K562 (cell line): ENCODE data around the gene CEBPE. TPM values are rescaled to one million over a fixed set of nuclear protein-coding genes. Genes with fewer than 3 reads are reported as not detected.

Experiments
- ATAC-seq: fragments of 200-7000 bp; cut with Tn5 transposase; 3 replicates; pipeline ENCODE4 v1.9.1; 2020; ENCODE audit warnings: moderate library complexity
- BruUV-seq: library from RNA; stranded (reverse); fragments of 400-500 nt; replicated peaks from 2 replicates; lab custom pipeline; 2021; lab: Mats Ljungman, UMichigan
- CTCF ChIA-PET: fragments of 300-600 bp; formaldehyde crosslinking; extraction: SDS; loops from one replicate; lab custom pipeline; 2021; ENCODE audit warnings: low intra/inter-chr PET ratio; lab: Yijun Ruan, JAX
- POLR2A ChIA-PET: fragments of 300-600, 350-650 bp; sonication (Branson Sonifier 250); formaldehyde crosslinking; extraction: SDS; loops from one replicate; lab custom pipeline; 2021; ENCODE audit warnings: antibody characterized with exemption, inconsistent platforms; lab: Yijun Ruan, JAX
- DNase-seq, 4 experiments: peaks; one replicate each; pipeline versions ENCODE4 v3.0.0 to v3.0.0-alpha.2; 2011 to 2018; ENCODE audit warnings: low spot score in 3 of 4, mixed read lengths in 3 of 4; ENCODE audit errors: extremely low read depth in 1 of 4
- FAIRE-seq: peaks from 2 replicates; lab custom pipeline; 2011; peaks lifted over from hg19 to GRCh38; lab: Jason Lieb, UNC
- H2AFZ ChIP-seq: 2 replicates; pipeline ENCODE4 v1.6.0; 2011; ENCODE audit warnings: low read depth, low read length, control low read depth, inconsistent platforms
- H3K27ac ChIP-seq: fragments of 200-600 bp; 3 replicates; pipeline ENCODE4 v1.8.0; 2011; ENCODE audit warnings: low read depth, mild to moderate bottlenecking, control low read depth, inconsistent platforms, low read length, moderate library complexity, mixed read lengths; ENCODE audit errors: extremely low read depth
- H3K27me3 ChIP-seq, 2 experiments: fragments of 300-600 bp in 1 of 2; 2 replicates in 1 of 2; 3 replicates in 1 of 2; pipeline versions ENCODE4 v1.6.0 to v1.8.0; 2011; ENCODE audit warnings: inconsistent platforms in 2 of 2, low read length in 2 of 2, mild to moderate bottlenecking in 1 of 2, mixed read lengths in 1 of 2, moderate library complexity in 1 of 2; ENCODE audit not compliant: control insufficient read depth in 2 of 2, insufficient read depth in 2 of 2
- H3K36me3 ChIP-seq: fragments of 300-600 bp; 3 replicates; pipeline ENCODE4 v1.8.0; 2011; ENCODE audit warnings: mild to moderate bottlenecking, low read length, inconsistent platforms; ENCODE audit not compliant: control insufficient read depth, insufficient read depth
- H3K4me1 ChIP-seq, 2 experiments: fragments of 200-600 bp in 1 of 2; replicated peaks in 1 of 2; 2 replicates in 1 of 2; 3 replicates in 1 of 2; pipeline versions ENCODE4 v1.5.1 to v1.8.0; 2011; ENCODE audit warnings: inconsistent platforms in 2 of 2, low read length in 2 of 2, mild to moderate bottlenecking in 1 of 2, mixed read lengths in 1 of 2, moderate library complexity in 1 of 2; ENCODE audit not compliant: control insufficient read depth in 2 of 2, insufficient read depth in 2 of 2
- H3K4me2 ChIP-seq: 2 replicates; pipeline ENCODE4 v1.6.1; 2011; ENCODE audit warnings: low read length, control low read depth, inconsistent platforms, mixed read lengths; ENCODE audit not compliant: insufficient read depth
- H3K4me3 ChIP-seq: fragments of 200-600 bp; sonication (generic), shearing (Covaris generic); 2 replicates; pipeline ENCODE4 v1.5.1; 2016; ENCODE audit warnings: control low read depth, inconsistent platforms
- H3K79me2 ChIP-seq: fragments of 200-600 bp; 3 replicates; pipeline ENCODE4 v1.8.0; 2011; ENCODE audit warnings: low read length, inconsistent platforms; ENCODE audit not compliant: control insufficient read depth, insufficient read depth
- H3K9ac ChIP-seq, 2 experiments: 2 replicates each; pipeline versions ENCODE4 v1.6.0 to v1.6.1; 2011; ENCODE audit warnings: low read depth in 2 of 2, low read length in 2 of 2, control low read depth in 1 of 2, inconsistent platforms in 1 of 2, mild to moderate bottlenecking in 1 of 2, mixed read lengths in 1 of 2; ENCODE audit not compliant: insufficient read depth in 1 of 2
- H3K9me1 ChIP-seq: one replicate; pipeline ENCODE4 v1.6.0; 2011; ENCODE audit warnings: inconsistent platforms, mild to moderate bottlenecking, low read length, moderate library complexity; ENCODE audit not compliant: control insufficient read depth, insufficient read depth
- H3K9me3 ChIP-seq: replicated peaks from 2 replicates; pipeline ENCODE4 v1.5.1; 2011; ENCODE audit warnings: low read depth, low read length, inconsistent platforms; ENCODE audit not compliant: control insufficient read depth, insufficient read depth
- H4K20me1 ChIP-seq: replicated peaks from 2 replicates; pipeline ENCODE4 v1.6.1; 2011; ENCODE audit warnings: low read length, inconsistent platforms, mixed read lengths; ENCODE audit not compliant: control insufficient read depth, insufficient read depth
- BRD4 ChIP-seq: fragments of 200-600 bp; sonication (generic); IDR thresholded peaks from 2 replicates; pipeline ENCODE4 v1.6.1; 2017; ENCODE audit warnings: inconsistent platforms
- CBX2 ChIP-seq: fragments of 200-600 bp; sonication (generic); IDR thresholded peaks from one replicate; pipeline ENCODE4 v1.6.1; 2012; ENCODE audit warnings: mild to moderate bottlenecking, low read length, inconsistent platforms; ENCODE audit not compliant: insufficient read depth, poor library complexity, severe bottlenecking
- CC2D1A ChIP-seq: fragments of 450-650 bp; IDR thresholded peaks from 2 replicates; pipeline ENCODE4 v1.6.1; 2017; ENCODE audit warnings: mild to moderate bottlenecking
- DMBX1 ChIP-seq: fragments of 250-450 bp; sonication (Bioruptor Pico); IDR thresholded peaks from 2 replicates; pipeline ENCODE4 v1.8.0; 2022; ENCODE audit warnings: inconsistent platforms, mild to moderate bottlenecking, moderate library complexity, borderline replicate concordance
- DPF2 ChIP-seq: fragments of 450-650 bp; IDR thresholded peaks from 2 replicates; pipeline ENCODE4 v1.6.1; 2016
- HMG20B ChIP-seq: fragments of 250-450 bp; sonication (Bioruptor Pico); IDR thresholded peaks from 2 replicates; pipeline ENCODE4 v1.5.0; 2021; ENCODE audit warnings: mild to moderate bottlenecking
- IFI16 ChIP-seq: fragments of 250-450 bp; sonication (Bioruptor Pico); IDR thresholded peaks from 2 replicates; pipeline ENCODE4 v2.1.2; 2022; ENCODE audit warnings: mild to moderate bottlenecking, inconsistent platforms
- MEIS2 ChIP-seq: fragments of 450-650 bp; IDR thresholded peaks from 2 replicates; pipeline ENCODE4 v1.6.1; 2014; ENCODE audit warnings: mild to moderate bottlenecking; ENCODE audit not compliant: partially characterized antibody
- MLLT1 ChIP-seq, 2 experiments: fragments of 450-650 bp; IDR thresholded peaks; 2 replicates each; pipeline ENCODE4 v1.6.1; 2016
- PATZ1 ChIP-seq: fragments of 250-450 bp; sonication (Bioruptor Pico); IDR thresholded peaks from 2 replicates; pipeline ENCODE4 v1.5.0; 2020; ENCODE audit warnings: mild to moderate bottlenecking, borderline replicate concordance
- POLR2AphosphoS2 ChIP-seq: IDR thresholded peaks from 2 replicates; pipeline ENCODE4 v1.6.1; 2012; ENCODE audit warnings: low read length, improper control_type of control experiment
- PTRF ChIP-seq: fragments of 450-650 bp; IDR thresholded peaks from 2 replicates; pipeline ENCODE4 v1.6.1; 2016; ENCODE audit warnings: mild to moderate bottlenecking, missing genetic modification characterization, missing compliant biosample characterization
- RCOR1 ChIP-seq, 2 experiments: IDR thresholded peaks; 2 replicates each; pipeline ENCODE4 v1.6.1; 2012; ENCODE audit warnings: low read depth in 2 of 2, low read length in 2 of 2, borderline replicate concordance in 1 of 2, improper control_type of control experiment in 1 of 2
- SMAD1 ChIP-seq: fragments of 150-350 bp; IDR thresholded peaks from 2 replicates; pipeline ENCODE4 v1.6.1; 2014; ENCODE audit warnings: low read length, low read depth; ENCODE audit not compliant: partially characterized antibody
- SP1 ChIP-seq: sonication (generic); formaldehyde crosslinking; IDR thresholded peaks from 2 replicates; pipeline ENCODE4 v1.8.1; 2022; ENCODE audit warnings: mild to moderate bottlenecking, missing genetic modification reagents
- SPI1 ChIP-seq: IDR thresholded peaks from 2 replicates; pipeline ENCODE4 v1.6.1; 2011; ENCODE audit warnings: low read depth, low read length, control low read depth, borderline replicate concordance
- TCF7 ChIP-seq: sonication (generic); IDR thresholded peaks from 2 replicates; pipeline ENCODE4 v1.6.1; 2016; ENCODE audit warnings: antibody characterized with exemption, borderline replicate concordance
- ZNF175 ChIP-seq: fragments of 200-800 bp; sonication (Bioruptor generic); IDR thresholded peaks from 2 replicates; pipeline ENCODE4 v1.6.1; 2016; ENCODE audit warnings: low read depth, mild to moderate bottlenecking, missing genetic modification characterization, missing compliant biosample characterization
- ZNF239 ChIP-seq: fragments of 250-450 bp; sonication (Bioruptor Pico); IDR thresholded peaks from 2 replicates; pipeline ENCODE4 v1.4.0; 2020; ENCODE audit warnings: mild to moderate bottlenecking
- WGBS: fragments of 100-300 bp; shearing (Covaris generic); methylation state at CpG from one replicate; pipeline ENCODE4 v1.1.6; 2016; ENCODE audit warnings: low coverage, mixed read lengths; ENCODE audit not compliant: insufficient coverage; ENCODE audit errors: missing lambda C conversion rate; 5-methylcytosine and 5-hydroxymethylcytosine counted together
- in situ Hi-C: fragments of 300-500 bp; cut with MboI; formaldehyde crosslinking; loops from 4 replicates; pipeline ENCODE4 v1.15.0; 2018; ENCODE audit warnings: inconsistent platforms, mixed read lengths
- intact Hi-C: fragments of 100-400 bp; cut with micrococcal nuclease; formaldehyde crosslinking; loops from 2 replicates; pipeline ENCODE4 v1.14.2; 2022
- polyA plus RNA-seq, 8 experiments: library from polyadenylated mRNA; depleted of rRNA in 4 of 8; stranded (reverse) in 5 of 8; unstranded in 3 of 8; fragments of >200 nt; fragmentation: Nextera tagmentation in 2 of 8; fragmentation: Illumina TruSeq in 1 of 8; extraction: Ambion mirVana in 2 of 8; extraction: Trizol in 1 of 8; gene quantifications; 2 replicates each; pipeline versions ENCODE4 v1.2.1 to v1.2.3, GENCODE V29; 2011 to 2014; ENCODE audit warnings: inconsistent platforms in 1 of 8, missing spikeins in 1 of 8
- total RNA-seq, 7 experiments: library from RNA; depleted of rRNA in 6 of 7; stranded (reverse); fragments of >200 nt in 6 of 7; fragmentation: Illumina TruSeq in 2 of 7; extraction: Trizol in 2 of 7; gene quantifications; 2 replicates each; pipeline versions ENCODE4 v1.2.1 to v1.2.3, GENCODE V29; 2011 to 2021; ENCODE audit warnings: low replicate concordance in 1 of 7

Gene CEBPE
- total and polyA plus RNA-seq, 9 of the 15 experiments (the other 6 are each of a cell fraction or from before 2014, with no cell fraction given) = 0.09 to 0.15 (median 0.13) TPM; not detected in 6

- no peak for TF ChIP-seq ZNF239
Measured at GRCh38 chr14:23146980-23147379, 27.9 kb upstream of the CEBPE start (continued).

- intact Hi-C loops (loop anchor here (2.0 kb wide), 1 partner anchor 26 kb away; no protein-coding TSS in a partner anchor), in situ Hi-C loops (no loop called here)
- no peaks in the 10 kb centered on the region for H4K20me1 ChIP-seq
- H3K27ac ChIP-seq = peak overlapping the region; percentile 56
- peak; percentile 85 for ATAC-seq
- no peaks in the 10 kb centered on the region for H3K9me3 ChIP-seq
- ChIA-PET POLR2A (interaction anchor here (0.6 to 1.4 kb wide), 6 partner anchors 9 to 1686 kb away, joined by 3 to 6 read pairs (median 4); no protein-coding TSS in a partner anchor), CTCF (no interaction called here)
- no peaks in the 10 kb centered on the region for H3K79me2 ChIP-seq
- H3K4me1 ChIP-seq = peaks cover 35 to 50% of the 10 kb centered on the region in 2 experiments; a peak in 4 of 5 replicates
- BruUV-seq = no TSS peak
- no peaks in the 10 kb centered on the region; the same call in 2 of the 3 replicates for H3K36me3 ChIP-seq
- peak; percentile 92 to 95 (median 93) for DNase-seq
- H3K4me2 ChIP-seq = peak overlapping the region; percentile 64
- H3K9me1 ChIP-seq = no peaks in the 10 kb centered on the region
- 0 out of 4 replicates have a peak overlapping the region, but pooled peaks of 1 of the 2 experiments have one; percentile 27 for H3K9ac ChIP-seq
- WGBS = 0% methylated on average over 2 of the region's 2 CpGs
- no peaks in the 10 kb centered on the region for H3K27me3 ChIP-seq
- H2AFZ ChIP-seq = peak overlapping the region; percentile 1; the same call in 1 of the 2 replicates
- FAIRE-seq = peak; percentile 94
- H3K4me3 ChIP-seq = no peak overlapping the region
- TF ChIP-seq DMBX1 (peak; percentile 96), PTRF (tag) (no peak), BRD4 (no peak), HMG20B (no peak), SP1 (CRISPR knock-in tag) (0 out of 2 replicates have a peak, but pooled peaks have one; percentile 23), RCOR1 (IDR thresholded peaks at IDR 0.05; ENCODE audit: borderline replicate concordance in 1 of 2, low read depth in 2 of 2, low read length in 2 of 2) (peak; percentile 86 to 98; a peak in 3 of 4 replicates), SMAD1 (peak; percentile 33), POLR2AphosphoS2 (no peak), CC2D1A (peak; percentile 98; the same call in 1 of the 2 replicates), CBX2 (no peak), MLLT1 (IDR thresholded peaks at IDR 0.05) (peak in 1 of 2 experiments; percentile 37; a peak in 1 of 4 replicates), MEIS2 (peak; percentile 69), PATZ1 (CRISPR knock-in tag) (no peak), SPI1 (no peak), IFI16 (0 out of 2 replicates have a peak, but pooled peaks have one; percentile 0), ZNF175 (CRISPR knock-in tag) (peak; percentile 74), DPF2 (peak; percentile 97), TCF7 (0 out of 2 replicates have a peak, but pooled peaks have one; percentile 56)
Measured at GRCh38 chr14:23146351-23146910, 27.4 kb upstream of the CEBPE start.
